ENCODE results near the gene PDAP1. TPM values are rescaled to one million over a fixed set of nuclear protein-coding genes. Genes with fewer than 3 reads are reported as not detected.

PDAP1 gene
- total and polyA plus RNA-seq, 9 of the 15 experiments (the other 6 are each of a cell fraction or from before 2014, with no cell fraction given), result 10.2 to 315 (median 129) TPM

- TF ChIP-seq POU5F1 (IDR thresholded peaks at IDR 0.05; ENCODE audit: borderline replicate concordance, low read depth, low read length, partially characterized antibody) (no peak), USF2 (CRISPR knock-in tag; IDR thresholded peaks at IDR 0.05) (no peak), PTTG1 (tag; IDR thresholded peaks at IDR 0.05; ENCODE audit: low read depth) (no peak), ZKSCAN1 (IDR thresholded peaks at IDR 0.05; ENCODE audit: low read depth, low read length) (no peak), HINFP (tag; conservative IDR thresholded peaks at IDR 0.05; ENCODE audit: low read depth) (no peak), L3MBTL2 (IDR thresholded peaks at IDR 0.05) (peak; percentile 30; the same call in 1 of the 2 replicates), ZNF253 (CRISPR knock-in tag; conservative IDR thresholded peaks at IDR 0.05) (no peak), STAT6 (CRISPR knock-in tag; IDR thresholded peaks at IDR 0.05) (no peak), TRIM24 (IDR thresholded peaks at IDR 0.05) (peak in 1 of 2 experiments; percentile 26; a peak in 1 of 4 replicates), RAD51 (IDR thresholded peaks at IDR 0.05; ENCODE audit: borderline replicate concordance, low read depth) (no peak), ZNF384 (IDR thresholded peaks at IDR 0.05; ENCODE audit: low read depth, low read length) (peak; percentile 91), RBM15 (IDR thresholded peaks at IDR 0.05; ENCODE audit: insufficient read depth, low read length) (no peak), PHF20 (IDR thresholded peaks at IDR 0.05; ENCODE audit: partially characterized antibody) (no peak), ETV5 (CRISPR knock-in tag; IDR thresholded peaks at IDR 0.05; ENCODE audit: low read depth) (peak; percentile 65; the same call in 1 of the 2 replicates), KDM1A (IDR thresholded peaks at IDR 0.05) (peak; percentile 28 to 65; a peak in 1 of 4 replicates), PHTF2 (CRISPR knock-in tag; IDR thresholded peaks at IDR 0.05) (no peak), SLC30A9 (CRISPR knock-in tag; IDR thresholded peaks at IDR 0.05) (no peak), DPF2 (IDR thresholded peaks at IDR 0.05) (peak; percentile 73), ZNF707 (CRISPR knock-in tag; conservative IDR thresholded peaks at IDR 0.05) (no peak), ZBTB8A (IDR thresholded peaks at IDR 0.05; ENCODE audit: partially characterized antibody) (no peak), BCL6 (CRISPR knock-in tag; IDR thresholded peaks at IDR 0.05) (no peak), CHD4 (IDR thresholded peaks at IDR 0.05; ENCODE audit: insufficient read depth, insufficient replicate concordance, low read depth, low read length, poor library complexity, severe bottlenecking) (no peak), NEUROD1 (IDR thresholded peaks at IDR 0.05; ENCODE audit: borderline replicate concordance, low read depth, low read length, partially characterized antibody) (peak; percentile 46), FOXK2 (conservative IDR thresholded peaks at IDR 0.05 in 1 of 2, IDR thresholded peaks at IDR 0.05 in 1 of 2; ENCODE audit: low read depth in 2 of 2) (peak; percentile 64 to 65; a peak in 3 of 4 replicates), JUNB (CRISPR knock-in tag; conservative IDR thresholded peaks at IDR 0.05) (no peak), ZNF785 (CRISPR knock-in tag; IDR thresholded peaks at IDR 0.05) (no peak), ZNF24 (IDR thresholded peaks at IDR 0.05) (no peak)
These were observed 38.5 kb downstream of the PDAP1 start (continued) for GRCh38 chr7:99369767-99370391.

All from K562 (cell line).